Activated CD8-positive, alpha-beta memory T cell treated with anti-CD3 and anti-CD28 coated beads, Interleukin-2, amount 10 ng/mL, durations not matched to agents 7 days and 5 days (primary cell): ENCODE data around the gene SNAI3. TPM values are rescaled to one million over a fixed set of nuclear protein-coding genes. Genes with fewer than 3 reads are reported as not detected.

ENCODE experiments used
- ATAC-seq: fragments of 150-1000 bp; cut with Tn5 transposase; one replicate; pipeline ENCODE4 v1.10.0; 2021; ENCODE audit warnings: moderate library complexity
- CTCF ChIA-PET: fragments of 350-600 bp; sonication (Branson Sonifier 250); formaldehyde crosslinking; loops from one replicate; lab custom pipeline; 2021; ENCODE audit warnings: antibody characterized with exemption; lab: Charles Lee
- DNase-seq: peaks from one replicate; pipeline ENCODE4 v3.0.0-alpha.2; 2020
- H3K27ac Mint-ChIP-seq: one replicate; pipeline ENCODE4 v1.8.0; 2021; ENCODE audit warnings: mild to moderate bottlenecking, mixed read lengths
- H3K27me3 Mint-ChIP-seq: one replicate; pipeline ENCODE4 v1.8.0; 2021; ENCODE audit warnings: mixed read lengths
- H3K36me3 Mint-ChIP-seq: one replicate; pipeline ENCODE4 v1.8.0; 2021; ENCODE audit warnings: mild to moderate bottlenecking, mixed read lengths
- H3K4me1 Mint-ChIP-seq: one replicate; pipeline ENCODE4 v1.8.0; 2021; ENCODE audit warnings: mixed read lengths
- H3K4me3 Mint-ChIP-seq: one replicate; pipeline ENCODE4 v1.8.0; 2021; ENCODE audit warnings: mild to moderate bottlenecking, moderate library complexity, mixed read lengths
- H3K9me3 Mint-ChIP-seq: one replicate; pipeline ENCODE4 v1.8.0; 2022; ENCODE audit warnings: low read depth, mixed read lengths
- total RNA-seq, 2 experiments: library from RNA; stranded (reverse); gene quantifications; one replicate each; pipeline ENCODE4 v1.2.3, GENCODE V29; 2021

The SNAI3 gene
- total RNA-seq, 2 experiments from 2014 or later, result 5.6 to 14.1 TPM

- Mint-ChIP-seq H3K4me3 (no peak overlapping the region), H3K27ac (no peak overlapping the region), H3K9me3 (no peaks in the 10 kb centered on the region), H3K36me3 (peaks cover 35% of the 10 kb centered on the region), H3K4me1 (peaks cover 2% of the 10 kb centered on the region), H3K27me3 (no peaks in the 10 kb centered on the region)
- DNase-seq (no peak), ATAC-seq (no peak)
- CTCF ChIA-PET, result interaction anchor here (1.5 to 2.0 kb wide), 2 partner anchors 11 to 19 kb away, joined by 5 to 9 read pairs; no protein-coding TSS in a partner anchor
These were observed 31.9 kb upstream of the SNAI3 start for GRCh38 chr16:88718178-88718577.

- Mint-ChIP-seq H3K4me1 (peaks cover 2% of the 10 kb centered on the region), H3K27me3 (no peaks in the 10 kb centered on the region), H3K27ac (no peak overlapping the region), H3K4me3 (no peak overlapping the region), H3K36me3 (peaks cover 30% of the 10 kb centered on the region), H3K9me3 (no peaks in the 10 kb centered on the region)
- CTCF ChIA-PET, result interaction anchor here (1.5 to 3.1 kb wide), 2 partner anchors 9 to 20 kb away, joined by 5 to 20 read pairs; no protein-coding TSS in a partner anchor
- no peak for DNase-seq
- no peak for ATAC-seq
These were observed 30.3 kb upstream of the SNAI3 start for GRCh38 chr16:88716601-88717001.

GRCh38 chr16:88716201-88716600, 29.9 kb upstream of the SNAI3 start:
- peaks cover 2% of the 10 kb centered on the region for H3K4me1 Mint-ChIP-seq
- no peak for ATAC-seq
- CTCF ChIA-PET, result interaction anchor here (3.1 kb wide), 1 partner anchor 21 kb away, joined by 20 read pairs; no protein-coding TSS in a partner anchor
- DNase-seq, result no peak
- H3K27me3 Mint-ChIP-seq, result no peaks in the 10 kb centered on the region
- no peak overlapping the region for H3K27ac Mint-ChIP-seq
- no peaks in the 10 kb centered on the region for H3K9me3 Mint-ChIP-seq
- H3K4me3 Mint-ChIP-seq, result no peak overlapping the region
- peaks cover 27% of the 10 kb centered on the region for H3K36me3 Mint-ChIP-seq

- DNase-seq (no peak), ATAC-seq (no peak)
- no peak overlapping the region for H3K4me3 Mint-ChIP-seq
- CTCF ChIA-PET, result interaction anchor here (3.1 kb wide), 1 partner anchor 21 kb away, joined by 20 read pairs; no protein-coding TSS in a partner anchor
- peaks cover 25% of the 10 kb centered on the region for H3K36me3 Mint-ChIP-seq
- no peaks in the 10 kb centered on the region for H3K27me3 Mint-ChIP-seq
- no peaks in the 10 kb centered on the region for H3K9me3 Mint-ChIP-seq
- peaks cover 2% of the 10 kb centered on the region for H3K4me1 Mint-ChIP-seq
- H3K27ac Mint-ChIP-seq, result no peak overlapping the region
These were observed 29.2 kb upstream of the SNAI3 start for GRCh38 chr16:88715312-88716190.

GRCh38 chr16:88714420-88715302, 28.4 kb upstream of the SNAI3 start:
- Mint-ChIP-seq H3K27ac (no peak overlapping the region), H3K27me3 (no peaks in the 10 kb centered on the region), H3K9me3 (no peaks in the 10 kb centered on the region), H3K4me1 (peaks cover 2% of the 10 kb centered on the region), H3K36me3 (peaks cover 21% of the 10 kb centered on the region), H3K4me3 (no peak overlapping the region)
- CTCF ChIA-PET, result interaction anchor here (3.1 kb wide), 1 partner anchor 22 kb away, joined by 20 read pairs; no protein-coding TSS in a partner anchor
- DNase-seq (no peak), ATAC-seq (no peak)

- no peak overlapping the region for H3K27ac Mint-ChIP-seq
- no peak overlapping the region for H3K4me3 Mint-ChIP-seq
- no peaks in the 10 kb centered on the region for H3K27me3 Mint-ChIP-seq
- no peaks in the 10 kb centered on the region for H3K9me3 Mint-ChIP-seq
- DNase-seq (no peak), ATAC-seq (no peak)
- CTCF ChIA-PET, result no interaction called here
- H3K4me1 Mint-ChIP-seq, result peaks cover 2% of the 10 kb centered on the region
- peaks cover 18% of the 10 kb centered on the region for H3K36me3 Mint-ChIP-seq
These were observed 27.5 kb upstream of the SNAI3 start for GRCh38 chr16:88713568-88714419.

GRCh38 chr16:88713054-88713453, 26.7 kb upstream of the SNAI3 start:
- peaks cover 2% of the 10 kb centered on the region for H3K4me1 Mint-ChIP-seq
- no peaks in the 10 kb centered on the region for H3K9me3 Mint-ChIP-seq
- H3K27me3 Mint-ChIP-seq, result no peaks in the 10 kb centered on the region
- DNase-seq (no peak), ATAC-seq (no peak)
- no peak overlapping the region for H3K4me3 Mint-ChIP-seq
- no peak overlapping the region for H3K27ac Mint-ChIP-seq
- CTCF ChIA-PET, result no interaction called here
- peaks cover 16% of the 10 kb centered on the region for H3K36me3 Mint-ChIP-seq

GRCh38 chr16:88712362-88712979, 26.2 kb upstream of the SNAI3 start:
- no peak for DNase-seq
- Mint-ChIP-seq H3K36me3 (peaks cover 14% of the 10 kb centered on the region), H3K4me3 (no peak overlapping the region), H3K9me3 (no peaks in the 10 kb centered on the region), H3K4me1 (peaks cover 4% of the 10 kb centered on the region), H3K27ac (no peak overlapping the region), H3K27me3 (no peaks in the 10 kb centered on the region)
- no peak for ATAC-seq
- CTCF ChIA-PET, result no interaction called here

- no peaks in the 10 kb centered on the region for H3K9me3 Mint-ChIP-seq
- no peak overlapping the region for H3K27ac Mint-ChIP-seq
- ATAC-seq, result no peak
- no peak overlapping the region for H3K4me3 Mint-ChIP-seq
- CTCF ChIA-PET, result interaction anchor here (2.6 kb wide), 1 partner anchor 25 kb away, joined by 8 read pairs; no protein-coding TSS in a partner anchor
- H3K27me3 Mint-ChIP-seq, result no peaks in the 10 kb centered on the region
- peaks cover 10% of the 10 kb centered on the region for H3K4me1 Mint-ChIP-seq
- no peak for DNase-seq
- H3K36me3 Mint-ChIP-seq, result peaks cover 8% of the 10 kb centered on the region
These were observed 25.5 kb upstream of the SNAI3 start for GRCh38 chr16:88711750-88712340.

GRCh38 chr16:88710556-88710955, 24.2 kb upstream of the SNAI3 start:
- ATAC-seq (no peak), DNase-seq (no peak)
- H3K27me3 Mint-ChIP-seq, result no peaks in the 10 kb centered on the region
- H3K9me3 Mint-ChIP-seq, result no peaks in the 10 kb centered on the region
- H3K4me3 Mint-ChIP-seq, result no peak overlapping the region
- peaks cover 3% of the 10 kb centered on the region for H3K36me3 Mint-ChIP-seq
- peak overlapping the region; percentile 24 for H3K27ac Mint-ChIP-seq
- peaks cover 11% of the 10 kb centered on the region for H3K4me1 Mint-ChIP-seq
- CTCF ChIA-PET, result interaction anchor here (2.6 kb wide), 1 partner anchor 27 kb away, joined by 8 read pairs; no protein-coding TSS in a partner anchor

GRCh38 chr16:88706965-88707826, 20.9 kb upstream of the SNAI3 start:
- Mint-ChIP-seq H3K27ac (peak overlapping the region; percentile 48), H3K27me3 (no peaks in the 10 kb centered on the region), H3K4me1 (peaks cover 38% of the 10 kb centered on the region), H3K4me3 (peak overlapping the region; percentile 77), H3K36me3 (peaks cover 6% of the 10 kb centered on the region), H3K9me3 (no peaks in the 10 kb centered on the region)
- no peak for DNase-seq
- no peak for ATAC-seq
- CTCF ChIA-PET, result interaction anchor here (1.0 to 2.0 kb wide), 5 partner anchors 10 to 87 kb away, joined by 3 to 16 read pairs (median 5); no protein-coding TSS in a partner anchor
